ENCODE data around the gene TXNRD1. TPM values are rescaled to one million over a fixed set of nuclear protein-coding genes. Genes with fewer than 3 reads are reported as not detected.
A peak's percentile ranks its signal among the peaks of the same experiment; 100 is the strongest.

The TXNRD1 gene
- total RNA-seq, 1 donor = 502 TPM

DNA sequence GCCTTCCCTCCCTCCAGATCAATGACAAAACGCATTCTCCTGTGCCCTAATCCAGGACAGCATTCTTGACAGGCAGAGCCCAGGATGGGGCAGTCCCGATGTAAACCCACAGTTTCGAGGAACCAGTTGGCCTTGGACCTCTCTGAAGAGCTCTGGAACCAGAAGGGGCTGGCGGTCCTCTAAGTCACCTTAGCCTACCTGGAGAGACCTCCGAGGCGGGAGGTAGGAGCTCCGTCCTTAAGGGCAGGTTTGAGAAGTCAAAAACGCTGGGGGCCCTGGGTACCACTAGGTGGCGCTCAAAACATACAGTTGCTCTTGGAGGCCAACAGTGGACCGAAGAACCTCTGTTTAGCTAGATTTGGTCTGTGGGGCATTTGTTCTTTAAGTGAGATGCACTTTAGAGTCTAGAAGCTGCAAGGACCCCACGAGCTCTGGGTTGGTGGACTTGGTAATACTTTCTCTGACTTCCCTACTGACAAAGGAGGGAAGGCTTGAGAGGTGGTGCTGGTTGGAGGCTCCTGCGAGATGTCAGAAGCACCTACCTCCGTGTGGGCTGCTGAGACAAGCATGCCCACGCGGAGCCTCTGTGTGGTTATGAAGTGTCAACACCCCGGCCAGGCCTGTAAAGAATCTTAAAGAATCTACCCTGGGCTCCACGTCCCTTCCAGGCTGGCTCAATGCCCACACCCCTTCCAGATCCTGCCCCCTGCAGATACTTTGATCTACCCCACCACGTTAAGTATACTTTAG is 166.3 kb downstream of the TXNRD1 start:
- Histone ChIP-seq H3K4me2 (ENCODE audit: insufficient read depth, low read length) (peak overlapping the region; percentile 81), H3K27ac (ENCODE audit: low read depth, low read length) (no peak overlapping the region), H3K4me1 (ENCODE audit: insufficient read depth, low read length) (peaks cover 5% of the 10 kb centered on the region), H2AFZ (ENCODE audit: low read length) (peak overlapping the region; percentile 85), H3K4me3 (ENCODE audit: insufficient read depth, low read length) (peak overlapping the region; percentile 48), H4K20me1 (ENCODE audit: insufficient read depth, low read length) (no peaks in the 10 kb centered on the region), H3K36me3 (ENCODE audit: insufficient read depth, low read length) (no peaks in the 10 kb centered on the region), H3K9me3 (ENCODE audit: low read depth, low read length) (no peaks in the 10 kb centered on the region), H3K27me3 (ENCODE audit: insufficient read depth, low read length) (no peaks in the 10 kb centered on the region), H3K79me2 (ENCODE audit: insufficient read depth, low read length) (no peaks in the 10 kb centered on the region)
- TF ChIP-seq, protein P1, sequence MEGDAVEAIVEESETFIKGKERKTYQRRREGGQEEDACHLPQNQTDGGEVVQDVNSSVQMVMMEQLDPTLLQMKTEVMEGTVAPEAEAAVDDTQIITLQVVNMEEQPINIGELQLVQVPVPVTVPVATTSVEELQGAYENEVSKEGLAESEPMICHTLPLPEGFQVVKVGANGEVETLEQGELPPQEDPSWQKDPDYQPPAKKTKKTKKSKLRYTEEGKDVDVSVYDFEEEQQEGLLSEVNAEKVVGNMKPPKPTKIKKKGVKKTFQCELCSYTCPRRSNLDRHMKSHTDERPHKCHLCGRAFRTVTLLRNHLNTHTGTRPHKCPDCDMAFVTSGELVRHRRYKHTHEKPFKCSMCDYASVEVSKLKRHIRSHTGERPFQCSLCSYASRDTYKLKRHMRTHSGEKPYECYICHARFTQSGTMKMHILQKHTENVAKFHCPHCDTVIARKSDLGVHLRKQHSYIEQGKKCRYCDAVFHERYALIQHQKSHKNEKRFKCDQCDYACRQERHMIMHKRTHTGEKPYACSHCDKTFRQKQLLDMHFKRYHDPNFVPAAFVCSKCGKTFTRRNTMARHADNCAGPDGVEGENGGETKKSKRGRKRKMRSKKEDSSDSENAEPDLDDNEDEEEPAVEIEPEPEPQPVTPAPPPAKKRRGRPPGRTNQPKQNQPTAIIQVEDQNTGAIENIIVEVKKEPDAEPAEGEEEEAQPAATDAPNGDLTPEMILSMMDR (IDR thresholded peaks at IDR 0.05; ENCODE audit: extremely low read depth, low read depth, low read length) = peak; percentile 95
- DNase-seq (ENCODE audit: insufficient read length, low spot score, missing footprints) = peak; percentile 88

DNA sequence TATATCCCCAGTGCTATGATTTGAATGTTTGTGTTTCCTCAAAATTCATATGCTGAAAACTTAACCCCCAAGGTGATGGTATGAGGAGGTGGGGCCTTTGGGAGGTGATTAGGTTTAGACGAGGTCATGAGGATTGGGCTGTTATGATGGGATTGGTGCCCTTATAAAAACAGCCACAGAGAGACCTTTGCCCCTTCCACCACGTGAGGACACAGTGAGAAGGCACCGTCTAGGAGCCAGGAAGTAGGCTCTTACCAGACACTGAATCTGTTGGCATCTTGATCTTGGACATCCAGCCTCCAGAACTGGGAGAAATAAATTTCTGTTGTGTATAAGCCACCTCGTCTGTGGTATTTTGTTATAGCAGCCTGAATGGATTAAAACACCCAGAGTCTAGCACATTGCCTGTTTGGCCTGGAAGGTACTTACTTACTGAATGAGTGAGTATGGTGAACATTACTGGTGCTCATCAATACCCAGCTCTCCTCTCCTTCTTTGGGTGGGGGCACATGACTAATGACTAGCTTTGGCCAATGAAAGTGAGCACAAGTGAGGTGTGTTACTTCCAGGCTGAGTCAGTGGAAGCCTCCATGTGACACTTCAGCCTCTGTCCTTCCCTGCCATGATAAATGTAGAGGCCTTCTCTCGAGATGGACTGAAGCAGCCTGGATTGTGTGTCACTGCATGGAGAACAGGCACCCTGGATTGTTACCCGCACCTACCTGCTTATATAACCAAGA is 168.7 kb downstream of the TXNRD1 start:
- Histone ChIP-seq H3K9me3 (ENCODE audit: low read depth, low read length) (no peaks in the 10 kb centered on the region), H2AFZ (ENCODE audit: low read length) (no peak overlapping the region), H4K20me1 (ENCODE audit: insufficient read depth, low read length) (no peaks in the 10 kb centered on the region), H3K27me3 (ENCODE audit: insufficient read depth, low read length) (no peaks in the 10 kb centered on the region), H3K4me3 (ENCODE audit: insufficient read depth, low read length) (no peak overlapping the region), H3K27ac (ENCODE audit: low read depth, low read length) (no peak overlapping the region), H3K79me2 (ENCODE audit: insufficient read depth, low read length) (no peaks in the 10 kb centered on the region), H3K36me3 (ENCODE audit: insufficient read depth, low read length) (no peaks in the 10 kb centered on the region), H3K4me2 (ENCODE audit: insufficient read depth, low read length) (no peak overlapping the region), H3K4me1 (ENCODE audit: insufficient read depth, low read length) (no peaks in the 10 kb centered on the region)
- TF ChIP-seq, protein P1 (IDR thresholded peaks at IDR 0.05; ENCODE audit: extremely low read depth, low read depth, low read length) = no peak
- DNase-seq (ENCODE audit: insufficient read length, low spot score, missing footprints) = no peak

DNA sequence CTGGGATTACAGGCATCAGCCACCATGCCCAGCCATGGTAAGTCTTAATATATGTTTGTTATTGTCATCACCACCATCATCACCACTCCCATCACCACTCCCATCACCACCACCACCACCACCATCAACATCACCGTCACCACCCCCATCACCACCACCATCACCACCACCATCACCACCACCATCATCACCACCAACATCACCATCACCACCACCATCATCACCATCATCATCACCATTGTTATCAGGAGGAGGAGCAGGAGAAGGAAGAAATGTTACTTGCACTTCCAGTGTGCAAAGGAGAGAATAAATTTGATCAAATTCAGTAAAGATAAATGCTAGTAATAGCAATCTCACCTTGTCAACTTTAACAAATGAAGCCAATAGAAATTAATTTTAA is 169.9 kb downstream of the TXNRD1 start:
- Histone ChIP-seq H4K20me1 (ENCODE audit: insufficient read depth, low read length) (no peaks in the 10 kb centered on the region), H3K27me3 (ENCODE audit: insufficient read depth, low read length) (no peaks in the 10 kb centered on the region), H3K4me3 (ENCODE audit: insufficient read depth, low read length) (no peak overlapping the region), H3K9me3 (ENCODE audit: low read depth, low read length) (no peaks in the 10 kb centered on the region), H3K4me2 (ENCODE audit: insufficient read depth, low read length) (no peak overlapping the region), H3K27ac (ENCODE audit: low read depth, low read length) (no peak overlapping the region), H3K36me3 (ENCODE audit: insufficient read depth, low read length) (no peaks in the 10 kb centered on the region), H3K79me2 (ENCODE audit: insufficient read depth, low read length) (no peaks in the 10 kb centered on the region), H2AFZ (ENCODE audit: low read length) (no peak overlapping the region), H3K4me1 (ENCODE audit: insufficient read depth, low read length) (no peaks in the 10 kb centered on the region)
- TF ChIP-seq, protein P1 (IDR thresholded peaks at IDR 0.05; ENCODE audit: extremely low read depth, low read depth, low read length) = no peak
- DNase-seq (ENCODE audit: insufficient read length, low spot score, missing footprints) = no peak

DNA sequence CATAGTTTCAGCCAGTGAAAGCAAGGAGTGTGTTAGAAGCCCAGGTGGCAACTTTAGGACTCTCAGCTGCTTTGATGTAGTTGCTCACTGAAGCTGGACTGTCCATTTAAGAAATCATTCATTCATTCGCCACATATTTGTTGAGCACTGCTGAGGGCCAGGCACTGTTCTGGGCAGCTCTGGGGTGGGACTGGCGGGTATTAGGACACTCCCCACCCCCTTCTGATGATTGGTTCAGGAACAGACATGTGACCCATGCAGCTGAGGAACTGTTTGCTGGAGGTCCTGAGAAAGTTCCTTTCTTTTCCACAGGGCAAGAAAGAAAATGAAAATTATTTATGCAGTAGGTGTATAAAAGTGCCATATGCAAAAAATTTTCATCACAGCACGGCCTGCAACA is 170.9 kb downstream of the TXNRD1 start:
- Histone ChIP-seq H3K27ac (ENCODE audit: low read depth, low read length) (no peak overlapping the region), H3K36me3 (ENCODE audit: insufficient read depth, low read length) (no peaks in the 10 kb centered on the region), H3K4me2 (ENCODE audit: insufficient read depth, low read length) (no peak overlapping the region), H3K27me3 (ENCODE audit: insufficient read depth, low read length) (no peaks in the 10 kb centered on the region), H3K4me1 (ENCODE audit: insufficient read depth, low read length) (no peaks in the 10 kb centered on the region), H3K79me2 (ENCODE audit: insufficient read depth, low read length) (no peaks in the 10 kb centered on the region), H3K9me3 (ENCODE audit: low read depth, low read length) (no peaks in the 10 kb centered on the region), H4K20me1 (ENCODE audit: insufficient read depth, low read length) (no peaks in the 10 kb centered on the region), H2AFZ (ENCODE audit: low read length) (no peak overlapping the region), H3K4me3 (ENCODE audit: insufficient read depth, low read length) (no peak overlapping the region)
- TF ChIP-seq, protein P1 (IDR thresholded peaks at IDR 0.05; ENCODE audit: extremely low read depth, low read depth, low read length) = no peak
- no peak for DNase-seq (ENCODE audit: insufficient read length, low spot score, missing footprints)

Measured in osteoblast (primary cell).